HK-2 (cell line): Measurements from ENCODE around the gene PSMA7.

ENCODE experiments used
- DNase-seq: peaks from one replicate; pipeline ENCODE4 v3.0.0-alpha.2; 2018; ENCODE audit not compliant: unreplicated experiment

Gene PSMA7

GRCh38 chr20:62143081-62143956, at the start of gene PSMA7, which contains the start of gene SS18L1:
Gene PSMA7, minus strand, starts transcription at chr20:62143394. Its CDS starts 91 bp downstream, at chr20:62143303.
Gene SS18L1, plus strand, starts transcription at chr20:62143769. Its CDS starts 52 bp downstream, at chr20:62143821.
- peak; percentile 86 for DNase-seq

- no peak for DNase-seq
Measured at GRCh38 chr20:62192635-62193034, 49.4 kb upstream of the PSMA7 start.

GRCh38 chr20:62191781-62192559, 48.8 kb upstream of the PSMA7 start:
- no peak for DNase-seq

GRCh38 chr20:62190639-62191411, 47.6 kb upstream of the PSMA7 start:
- no peak for DNase-seq

- DNase-seq, result no peak
Measured at GRCh38 chr20:62186887-62187866, 44.0 kb upstream of the PSMA7 start.

DNA sequence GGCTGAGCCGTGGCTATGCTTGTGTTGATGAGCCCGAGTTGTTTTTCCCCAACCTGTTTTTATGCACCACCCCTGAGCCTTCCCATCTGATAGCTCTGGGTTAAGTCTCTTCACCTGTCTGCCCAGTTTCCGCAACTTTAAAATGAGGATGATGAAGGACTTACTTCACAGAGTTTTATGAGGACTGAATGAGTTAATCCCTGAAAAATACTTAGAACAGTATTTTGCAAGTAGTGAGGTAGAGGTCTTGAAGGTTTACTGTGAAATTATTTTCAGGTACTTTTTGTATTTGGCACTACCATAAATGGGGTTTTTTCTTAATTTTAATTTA, 42.9 kb upstream of the PSMA7 start:
- DNase-seq, result no peak

DNA sequence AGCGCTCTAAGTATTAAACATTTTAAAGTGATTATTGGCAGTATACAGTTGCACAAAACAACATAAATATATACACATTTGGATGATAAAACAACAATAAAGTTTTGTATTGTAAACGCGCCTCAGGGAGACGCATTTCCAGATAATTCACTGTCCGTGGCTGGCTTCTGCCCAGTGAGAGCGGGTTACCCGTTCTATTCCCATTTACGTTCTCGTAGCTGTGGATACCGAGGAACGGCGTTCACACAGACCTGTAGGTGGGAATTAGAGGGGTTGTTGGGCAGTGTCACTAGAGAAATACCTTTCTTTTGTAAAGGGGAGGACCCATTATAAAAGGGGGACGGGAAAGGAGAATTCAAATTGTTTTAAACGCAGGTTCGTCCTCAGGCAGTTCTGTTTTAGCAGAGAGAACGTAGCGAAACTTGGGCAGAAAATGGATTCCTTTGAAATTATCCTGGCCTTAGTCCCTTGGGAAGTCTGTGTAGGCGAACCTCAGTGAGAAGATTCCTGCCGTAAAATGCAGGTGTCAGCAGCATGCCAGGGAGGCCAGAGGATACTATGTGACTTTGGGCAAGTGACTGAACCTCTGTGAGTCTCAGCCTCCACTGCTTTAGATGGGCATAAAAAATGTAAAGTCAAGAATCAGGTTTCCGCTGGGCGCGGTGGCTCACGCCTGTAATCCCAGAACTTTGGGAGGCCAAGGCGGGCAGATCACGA, 40.4 kb upstream of the PSMA7 start:
- no peak for DNase-seq

- DNase-seq, result peak; percentile 97
Measured at GRCh38 chr20:62182469-62183425, 39.6 kb upstream of the PSMA7 start, which contains the start of gene MTG2. Gene MTG2, plus strand, starts transcription at chr20:62183028. Its CDS starts 10,393 bp downstream, at chr20:62193421.

DNA sequence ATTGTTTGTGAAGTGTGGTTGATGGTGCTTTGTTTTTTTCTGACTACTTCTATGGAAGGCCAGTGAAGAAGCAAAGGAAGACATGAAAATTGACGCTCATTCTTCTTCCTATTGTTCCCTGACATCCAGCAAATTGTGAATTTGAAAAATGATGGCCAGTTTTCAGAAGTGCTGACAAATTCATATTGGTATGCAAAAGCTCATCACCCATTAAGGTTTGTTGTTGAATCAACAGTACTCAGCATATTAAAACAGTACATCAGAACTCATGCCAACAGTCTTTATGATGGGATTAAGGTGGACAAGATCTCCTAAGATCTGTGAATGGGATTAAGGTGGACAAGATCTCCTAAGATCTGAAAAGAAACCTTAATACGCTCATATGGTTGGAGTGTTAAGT, 38.6 kb upstream of the PSMA7 start:
- DNase-seq, result no peak

- DNase-seq, result no peak
Measured at GRCh38 chr20:62179162-62179504, 35.9 kb upstream of the PSMA7 start.

- DNase-seq, result no peak
Measured at GRCh38 chr20:62178316-62179161, 35.3 kb upstream of the PSMA7 start.

GRCh38 chr20:62177307-62177706, 34.1 kb upstream of the PSMA7 start:
- DNase-seq, result no peak

DNA sequence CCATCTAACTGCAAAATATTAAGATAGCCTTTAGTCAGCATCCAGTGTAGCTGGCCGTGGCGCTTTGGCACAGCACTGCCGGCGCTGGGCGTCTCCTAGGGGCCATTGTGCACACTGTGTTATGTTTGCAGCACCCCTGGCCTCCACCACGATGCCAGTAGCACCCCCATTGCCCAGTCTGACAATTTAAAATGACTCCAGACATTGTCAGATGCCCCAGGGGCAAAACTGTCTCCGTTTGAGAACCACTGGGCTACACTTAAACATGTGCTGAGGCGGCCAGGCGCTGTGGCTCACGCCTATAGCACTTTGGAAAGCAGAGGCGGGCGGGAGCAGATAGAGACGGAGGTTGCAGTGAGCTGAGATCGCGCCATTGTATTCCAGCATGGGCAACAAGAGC, 33.7 kb upstream of the PSMA7 start:
- no peak for DNase-seq

DNA sequence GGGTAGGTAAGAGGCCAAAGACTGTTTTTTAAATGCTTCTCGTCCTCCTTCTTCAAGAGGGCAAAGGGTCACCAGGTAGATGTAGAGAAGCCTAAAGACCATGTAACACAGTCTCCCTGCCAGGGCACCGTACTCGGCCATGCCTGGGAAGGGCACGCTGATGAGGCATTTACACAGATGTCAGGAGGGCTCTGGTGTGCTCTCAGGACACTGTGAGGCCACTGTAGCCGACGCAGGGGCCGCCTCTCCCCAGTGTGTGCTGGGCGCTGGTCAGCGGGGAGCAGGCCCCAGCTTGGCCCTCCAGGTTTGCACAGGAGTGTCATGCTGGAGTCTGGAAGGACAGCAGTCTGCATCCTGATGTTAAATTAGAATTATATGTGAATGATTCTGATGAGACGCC, 32.5 kb upstream of the PSMA7 start:
- DNase-seq, result no peak

- DNase-seq, result no peak
Measured at GRCh38 chr20:62174870-62175624, 31.9 kb upstream of the PSMA7 start.

GRCh38 chr20:62174021-62174804, 31.0 kb upstream of the PSMA7 start:
- no peak for DNase-seq

DNA sequence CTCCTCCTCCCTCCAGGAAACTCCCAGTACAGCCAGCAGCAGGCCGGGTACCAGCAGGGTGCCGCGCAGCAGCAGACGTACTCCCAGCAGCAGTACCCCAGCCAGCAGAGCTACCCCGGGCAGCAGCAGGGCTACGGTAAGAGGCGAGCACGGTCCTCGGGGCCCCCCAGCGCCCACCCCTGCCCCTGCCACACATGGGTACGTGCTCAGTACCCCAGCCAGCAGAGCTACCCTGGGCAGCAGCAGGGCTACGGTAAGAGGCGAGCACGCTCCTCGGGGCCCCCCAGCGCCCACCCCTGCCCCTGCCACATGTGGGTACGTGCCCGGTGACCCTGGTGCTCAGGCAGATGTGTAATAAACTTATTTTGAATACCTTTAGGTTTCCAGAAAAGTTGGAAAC, 29.5 kb upstream of the PSMA7 start:
- no peak for DNase-seq
